NCI-H1105 (cell line): Measurements from ENCODE around the gene VENTX.

ENCODE experiments used
- DNase-seq: peaks from one replicate; lab custom pipeline; 2025; lab: John Stamatoyannopoulos, UW

VENTX gene

DNA sequence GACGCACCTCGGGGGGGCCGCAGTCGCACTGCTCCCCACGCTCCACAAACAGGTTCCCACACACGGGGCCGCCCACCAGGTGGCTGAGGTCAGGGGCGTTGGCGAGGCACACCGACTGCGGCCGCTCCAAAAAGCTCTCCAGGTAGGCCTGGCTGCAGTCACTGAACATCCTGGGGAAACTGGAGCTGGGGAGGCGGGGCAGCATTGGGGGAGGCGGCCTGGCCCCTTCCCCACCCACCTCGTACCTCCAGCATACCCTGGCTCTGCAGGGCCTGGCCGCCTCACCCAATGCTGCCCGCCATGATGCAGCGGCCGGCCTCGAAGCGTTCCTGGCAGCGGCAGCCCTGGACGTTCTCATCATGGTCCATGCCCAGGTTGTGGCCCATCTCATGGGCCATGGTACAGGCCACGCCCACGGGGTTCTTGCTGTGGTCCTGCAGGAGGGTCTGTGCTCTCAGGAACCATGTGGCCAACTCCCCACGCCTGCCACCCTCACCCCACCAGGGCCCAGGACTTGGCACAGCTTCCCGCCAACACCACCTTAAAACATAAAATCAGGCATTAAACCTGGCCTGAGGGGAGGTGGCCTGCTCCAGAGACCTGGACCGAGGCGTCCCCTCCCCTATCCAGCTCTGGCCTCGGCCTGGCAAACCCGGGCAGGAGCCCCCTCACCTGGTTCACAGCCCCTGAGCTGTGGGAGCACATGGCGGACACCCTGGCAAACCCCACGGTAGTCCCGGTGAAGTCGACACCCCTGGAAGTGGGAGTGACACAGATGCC lies 34.1 kb downstream of the VENTX start:
- DNase-seq = no peak

DNA sequence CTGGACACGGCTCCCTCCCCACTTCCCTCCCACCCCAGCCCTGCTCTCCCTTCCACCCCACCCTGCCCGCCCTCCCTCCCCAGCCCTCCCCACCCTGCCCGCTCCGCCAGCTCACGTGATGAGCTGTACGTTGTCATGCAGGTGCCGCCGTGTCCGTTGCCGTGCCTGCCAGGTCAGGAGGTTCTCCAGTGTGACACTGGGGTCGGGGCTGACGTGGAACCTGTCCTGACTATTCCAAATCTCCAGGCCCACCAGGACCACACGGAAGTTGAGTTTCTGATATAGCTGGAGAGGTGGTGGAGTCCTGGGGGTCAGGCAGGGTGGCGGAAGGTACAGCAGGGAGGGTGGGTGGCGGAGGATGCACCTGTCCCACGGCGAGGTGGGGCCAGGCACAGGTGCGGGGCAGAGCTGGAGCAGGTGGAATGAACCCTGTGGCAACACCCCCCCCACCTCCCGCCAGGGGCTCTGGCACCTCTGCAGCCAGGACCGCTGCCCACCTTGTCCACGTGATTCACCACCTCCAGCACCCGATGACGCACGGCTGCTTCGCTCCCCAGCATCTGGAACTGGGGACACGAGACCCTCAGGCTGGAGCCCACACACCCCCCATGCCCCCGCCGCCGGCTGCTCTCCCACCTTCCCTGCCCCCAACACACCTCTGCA lies 34.8 kb downstream of the VENTX start:
- no peak for DNase-seq

- no peak for DNase-seq
Observed at GRCh38 chr10:133272964-133273420, 35.3 kb downstream of the VENTX start.

GRCh38 chr10:133273534-133274143 lies 36.0 kb downstream of the VENTX start:
- DNase-seq = no peak

GRCh38 chr10:133274751-133275683 lies 37.4 kb downstream of the VENTX start:
- DNase-seq = no peak

GRCh38 chr10:133275684-133276092 lies 38.0 kb downstream of the VENTX start:
- DNase-seq = no peak

- no peak for DNase-seq
Observed at GRCh38 chr10:133276100-133276434, 38.4 kb downstream of the VENTX start.

DNA sequence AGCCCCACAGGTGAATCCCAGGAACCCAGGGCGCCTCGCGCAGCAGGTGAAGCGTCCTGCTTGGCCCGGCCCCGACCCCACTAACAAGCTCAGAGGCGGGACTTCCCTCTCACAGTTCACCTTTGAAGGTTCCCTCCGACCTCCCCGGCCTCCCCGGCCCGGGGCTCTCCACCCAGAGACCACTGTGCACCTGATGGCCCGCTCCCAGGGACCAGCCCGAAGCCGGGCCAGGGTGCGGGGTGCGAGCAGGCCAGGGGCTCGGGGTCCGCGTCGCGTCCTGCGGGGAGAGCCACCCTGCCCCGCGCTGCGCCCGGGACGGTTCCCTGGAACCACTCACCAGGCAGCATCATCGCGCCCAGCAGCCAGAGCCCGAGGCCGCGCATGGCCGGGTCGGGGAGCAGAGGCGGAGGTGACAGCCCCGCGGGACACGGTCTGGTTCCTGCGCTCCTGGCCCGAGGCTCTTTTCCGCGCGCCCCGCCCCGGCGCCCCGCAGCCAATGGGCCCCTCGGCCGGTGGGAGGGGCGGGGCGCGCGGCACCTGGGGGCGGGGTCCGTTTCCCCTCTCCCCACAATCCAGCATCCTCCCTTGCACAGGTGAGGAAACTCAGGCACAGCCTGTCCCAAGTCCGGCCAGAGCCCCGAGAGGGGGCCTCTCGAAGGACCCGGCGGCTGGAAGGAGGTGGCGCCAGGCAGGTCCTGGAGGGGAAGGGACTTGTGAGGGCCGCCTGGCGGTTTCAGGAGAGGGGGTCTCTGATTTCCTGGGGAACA lies 39.0 kb downstream of the VENTX start, which contains the start of gene ADAM8:
ADAM8 (minus strand) TSS at position 434 of the 767 bp plus-strand sequence; CDS start at position 383, 51 bp downstream.
- DNase-seq = no peak

- DNase-seq = no peak
Observed at GRCh38 chr10:133277277-133277992, 39.8 kb downstream of the VENTX start.

DNA sequence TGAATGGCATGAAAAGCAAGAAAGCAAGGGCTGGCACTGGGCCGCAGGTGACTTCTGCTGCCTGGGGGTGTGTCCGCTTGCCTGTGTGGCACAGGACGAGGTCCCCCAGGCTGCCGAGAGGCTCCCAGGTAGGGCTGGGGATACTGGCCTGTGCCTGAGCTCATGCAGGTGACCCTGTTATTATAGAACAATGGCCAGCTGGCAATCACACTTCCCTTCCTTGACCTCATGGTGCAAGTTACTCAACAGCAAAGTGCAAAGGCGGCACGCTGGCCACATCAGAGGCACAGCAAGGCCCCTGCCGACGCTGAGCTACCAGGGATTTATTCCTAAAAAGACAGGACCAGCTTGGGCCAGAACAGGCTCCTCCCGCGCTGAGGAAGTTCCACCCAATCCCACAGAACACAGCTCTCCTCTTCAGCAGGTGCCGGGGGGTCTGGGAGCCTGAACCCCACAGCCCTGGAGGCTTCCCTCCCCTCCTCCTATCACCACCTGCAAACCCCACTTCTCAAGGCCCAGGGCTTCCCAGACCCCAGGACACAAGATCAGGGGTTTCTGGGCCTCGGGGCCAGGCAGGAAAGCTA lies 40.4 kb downstream of the VENTX start:
- DNase-seq = no peak

DNA sequence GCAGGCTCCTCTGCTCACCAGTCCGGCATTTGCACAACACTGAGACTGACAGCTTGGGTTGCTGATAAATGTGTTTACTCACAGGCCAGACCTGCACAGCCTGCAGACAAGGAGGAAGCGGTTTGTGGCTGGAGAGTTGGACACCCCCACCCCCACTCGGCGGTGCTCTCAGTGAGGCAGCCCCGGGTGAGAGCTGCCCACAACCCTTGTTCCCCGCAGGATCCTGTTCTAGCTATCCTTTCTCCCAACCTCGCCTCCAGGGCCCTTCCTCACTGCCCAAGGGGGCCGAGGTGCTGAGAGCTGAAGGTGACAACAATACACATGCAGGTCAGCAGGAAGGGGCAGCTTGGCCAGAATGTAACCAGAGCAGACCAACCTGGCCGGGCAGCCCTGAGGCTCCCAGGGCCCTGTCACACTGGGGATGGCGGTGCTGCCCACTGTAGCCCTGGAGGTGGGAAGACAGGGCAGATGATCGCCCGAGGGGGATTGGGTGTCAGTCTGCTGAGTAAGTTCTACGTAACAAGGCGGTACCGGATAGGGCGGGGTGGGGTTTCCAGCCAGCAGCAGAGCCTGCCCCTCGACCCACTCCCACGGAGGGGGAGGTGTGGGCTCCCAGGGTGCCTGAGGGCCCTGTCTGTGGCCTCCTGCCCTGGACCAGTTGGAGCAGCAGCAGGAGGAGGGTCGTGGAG lies 41.1 kb downstream of the VENTX start:
- DNase-seq = no peak

DNA sequence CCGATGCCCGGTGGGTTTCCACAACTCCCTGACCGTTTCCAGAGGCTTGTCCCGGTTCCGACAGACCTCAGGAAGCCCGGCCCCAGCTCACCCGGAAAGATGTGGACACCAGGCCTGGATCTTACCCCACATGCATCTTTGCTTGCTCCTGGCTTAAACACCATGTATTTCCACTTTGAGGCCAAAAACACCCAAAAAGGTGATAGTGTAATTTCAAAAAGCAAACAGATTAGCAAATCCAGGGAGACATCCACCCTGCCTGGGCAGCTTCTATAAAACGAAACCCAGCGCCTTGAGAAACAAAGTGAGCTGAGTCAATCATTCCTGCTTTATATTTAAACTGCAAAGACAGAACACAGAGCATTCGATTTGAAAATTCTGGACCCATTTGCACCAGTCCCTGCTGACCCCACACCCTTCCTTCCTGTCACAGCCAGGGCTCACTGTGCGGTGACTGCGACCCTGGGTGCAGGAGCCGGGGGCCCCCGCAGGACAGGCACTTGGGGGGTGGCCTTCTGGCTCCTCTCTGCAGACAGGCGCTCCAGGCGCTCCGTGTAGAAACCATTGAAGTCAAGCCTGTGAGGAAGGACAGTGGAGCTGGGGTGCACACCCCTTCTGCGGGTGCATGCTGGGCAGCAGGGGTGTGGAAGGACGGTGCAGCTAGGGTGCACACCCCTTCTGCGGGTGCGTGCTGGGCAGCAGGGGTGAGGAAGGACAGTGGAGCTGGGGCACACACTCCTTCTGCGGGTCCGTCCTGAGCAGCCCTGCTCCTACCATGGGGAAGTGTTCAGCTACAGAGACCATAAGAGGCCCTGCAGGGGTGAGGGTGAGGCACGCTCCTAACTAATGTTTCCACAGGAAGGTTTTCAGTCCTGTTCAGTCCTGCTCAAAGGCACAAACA lies 41.9 kb downstream of the VENTX start:
- DNase-seq = no peak

GRCh38 chr10:133280391-133281059 lies 42.9 kb downstream of the VENTX start:
- DNase-seq = no peak

GRCh38 chr10:133281084-133281483 lies 43.4 kb downstream of the VENTX start:
- DNase-seq = no peak

DNA sequence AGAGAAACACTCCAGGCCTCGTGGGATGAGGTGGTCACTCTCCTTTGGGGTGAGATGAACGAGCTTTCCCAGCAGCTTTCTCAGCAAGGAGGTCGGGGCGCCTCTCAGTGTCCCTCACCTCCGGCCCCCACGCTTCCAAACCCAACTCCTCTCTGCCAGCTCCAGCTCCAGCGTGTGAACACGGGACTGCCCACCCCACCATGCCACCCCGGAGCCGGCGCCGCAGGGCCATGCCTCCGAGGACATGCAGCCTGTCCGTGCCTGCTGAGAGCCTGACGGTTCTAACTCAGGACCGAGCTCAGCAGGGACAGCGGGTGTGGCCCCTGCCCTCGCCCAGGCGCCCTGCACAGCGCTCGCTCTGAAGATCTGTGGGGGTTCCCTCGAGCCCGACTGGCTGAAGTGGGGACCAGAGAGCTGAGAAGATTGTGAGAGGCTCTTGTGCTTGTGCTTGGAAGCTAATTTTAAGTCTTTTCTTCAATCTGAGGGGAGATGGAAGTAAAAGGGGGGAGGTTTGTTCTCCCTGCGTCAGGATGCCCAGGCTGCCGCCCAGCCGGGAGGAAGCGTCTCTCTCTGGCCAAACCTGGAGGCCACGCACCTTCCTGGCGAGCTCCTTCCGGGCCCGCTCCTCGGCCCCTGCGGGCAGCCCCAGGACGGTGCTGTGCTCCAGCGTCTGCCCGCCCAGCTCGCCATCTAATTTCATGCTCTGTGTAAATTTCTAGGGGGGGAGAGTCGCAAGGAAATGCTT lies 44.1 kb downstream of the VENTX start:
- no peak for DNase-seq

- no peak for DNase-seq
Observed at GRCh38 chr10:133282846-133283390, 45.3 kb downstream of the VENTX start.

DNA sequence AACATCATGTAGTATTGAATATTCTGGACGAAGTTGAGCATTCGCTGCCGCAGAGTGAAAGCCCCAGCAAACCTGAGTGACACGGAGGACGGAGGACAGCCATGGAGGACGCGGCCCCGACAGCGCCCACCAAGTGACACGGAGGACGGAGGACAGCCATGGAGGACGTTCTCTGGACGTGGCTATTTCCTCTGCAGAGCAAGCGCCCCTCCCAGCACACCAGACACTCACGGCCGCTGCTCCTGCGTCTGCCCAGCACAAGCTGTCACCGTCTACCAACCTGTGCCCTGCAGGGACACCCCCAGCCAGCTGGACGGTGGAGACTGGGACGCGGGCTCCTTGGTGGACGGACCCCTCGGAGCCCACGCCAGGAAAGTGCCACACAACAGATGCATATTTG lies 46.3 kb downstream of the VENTX start:
- DNase-seq = no peak
